HG03342 (cell line): ENCODE results near the gene FLRT1.
"Not testable (repeated sequence)": the region's sequence is repeated elsewhere in the genome, so short reads cannot be mapped to it uniquely, and the experiment has no call there.

Experiments used
- ATAC-seq: cut with Tn5 transposase; IDR thresholded peaks from one replicate; pipeline ENCODE4 v1.9.1; 2021; ENCODE audit warnings: mild to moderate bottlenecking, moderate library complexity; ENCODE audit not compliant: unreplicated experiment

FLRT1 gene

DNA sequence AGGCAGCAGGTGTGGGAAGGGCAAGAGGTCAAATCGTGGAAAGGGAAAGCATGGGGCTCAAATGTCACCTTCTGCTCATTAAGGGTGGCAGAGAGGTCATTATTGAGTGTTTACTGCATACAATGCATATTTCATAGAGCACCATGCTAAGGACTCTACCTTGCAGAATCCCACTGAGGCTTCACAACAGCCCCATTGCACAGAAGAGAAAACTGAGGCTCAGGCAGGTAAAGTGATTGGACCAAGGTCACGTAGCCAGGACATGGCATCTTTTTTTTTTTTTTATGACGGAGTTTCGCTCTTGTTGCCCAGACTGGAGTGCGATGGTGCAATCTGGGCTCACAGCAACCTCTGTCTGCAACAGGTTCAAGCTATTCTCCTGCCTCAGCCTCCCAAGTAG is 7.8 kb downstream of the FLRT1 start:
- ATAC-seq: no peak

DNA sequence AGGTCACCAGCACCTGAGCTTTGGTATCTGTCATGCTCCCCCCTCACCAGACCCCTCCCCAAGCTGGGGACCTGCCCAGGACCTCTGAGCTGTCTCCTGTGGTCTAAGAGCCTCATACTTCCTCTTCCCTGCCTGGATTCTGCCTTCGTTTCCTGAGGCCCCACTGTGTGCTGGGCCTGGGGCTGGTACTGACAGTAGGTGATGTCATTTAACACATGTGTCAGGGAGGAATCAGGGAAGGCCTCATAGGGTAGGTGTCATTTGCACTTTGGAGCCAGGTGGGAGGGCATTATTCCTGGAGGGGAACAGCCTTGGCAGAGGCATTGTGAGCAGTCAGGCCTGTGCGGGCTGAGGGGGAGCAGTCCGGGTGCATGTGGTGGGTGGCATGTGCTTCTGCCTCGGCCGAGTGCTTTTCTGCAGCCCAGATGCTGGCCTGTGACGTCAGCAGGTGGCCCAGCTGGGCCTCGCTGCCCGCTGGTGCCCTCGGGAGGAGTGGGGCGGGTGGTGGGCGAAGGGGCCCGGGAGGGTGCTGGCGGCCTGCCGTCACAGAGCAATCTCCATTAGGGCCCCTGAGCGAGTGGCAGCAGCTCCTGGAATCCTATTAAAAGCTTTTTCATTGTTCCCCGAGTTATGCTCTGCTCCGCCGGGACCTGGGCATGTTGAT is 9.1 kb downstream of the FLRT1 start:
- no peak for ATAC-seq

DNA sequence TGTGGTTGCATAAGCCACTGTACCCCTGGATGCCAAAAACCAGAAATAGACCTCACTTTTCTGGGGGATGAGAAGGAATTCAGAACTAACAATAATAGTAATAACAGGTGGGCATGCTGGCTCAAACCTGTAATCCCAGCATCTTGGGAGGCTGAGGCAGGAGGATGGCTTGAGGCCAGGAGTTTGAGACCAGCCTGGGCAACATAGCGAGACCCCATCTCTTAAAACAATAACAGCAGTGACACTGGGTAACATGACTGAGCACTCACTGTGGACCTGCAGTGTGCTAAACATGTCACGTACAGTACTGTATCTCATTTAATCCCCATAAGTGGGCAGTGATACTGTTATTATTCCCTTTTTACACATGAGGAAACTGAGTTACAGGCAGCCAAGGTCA is 10.0 kb downstream of the FLRT1 start:
- ATAC-seq: no peak

DNA sequence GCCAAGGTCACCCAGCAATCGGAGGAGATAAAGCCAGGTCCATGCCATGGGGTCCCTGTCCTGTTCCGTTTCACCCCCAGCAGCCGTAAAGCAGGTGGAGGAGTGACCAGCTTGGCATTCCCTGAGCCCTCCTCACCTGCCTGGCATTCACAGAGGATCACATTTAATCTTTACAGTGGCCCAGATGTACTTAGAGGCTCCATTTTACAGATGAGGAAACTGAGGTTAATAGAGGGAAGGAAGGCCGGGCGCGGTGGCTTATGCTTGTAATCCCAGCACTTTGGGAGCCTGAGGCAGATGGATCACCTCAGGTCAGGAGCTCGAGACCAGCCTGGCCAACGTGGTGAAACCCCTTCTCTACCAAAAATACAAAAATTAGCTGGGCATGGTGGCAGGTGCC is 11.6 kb downstream of the FLRT1 start:
- ATAC-seq: not testable (repeated sequence)

DNA sequence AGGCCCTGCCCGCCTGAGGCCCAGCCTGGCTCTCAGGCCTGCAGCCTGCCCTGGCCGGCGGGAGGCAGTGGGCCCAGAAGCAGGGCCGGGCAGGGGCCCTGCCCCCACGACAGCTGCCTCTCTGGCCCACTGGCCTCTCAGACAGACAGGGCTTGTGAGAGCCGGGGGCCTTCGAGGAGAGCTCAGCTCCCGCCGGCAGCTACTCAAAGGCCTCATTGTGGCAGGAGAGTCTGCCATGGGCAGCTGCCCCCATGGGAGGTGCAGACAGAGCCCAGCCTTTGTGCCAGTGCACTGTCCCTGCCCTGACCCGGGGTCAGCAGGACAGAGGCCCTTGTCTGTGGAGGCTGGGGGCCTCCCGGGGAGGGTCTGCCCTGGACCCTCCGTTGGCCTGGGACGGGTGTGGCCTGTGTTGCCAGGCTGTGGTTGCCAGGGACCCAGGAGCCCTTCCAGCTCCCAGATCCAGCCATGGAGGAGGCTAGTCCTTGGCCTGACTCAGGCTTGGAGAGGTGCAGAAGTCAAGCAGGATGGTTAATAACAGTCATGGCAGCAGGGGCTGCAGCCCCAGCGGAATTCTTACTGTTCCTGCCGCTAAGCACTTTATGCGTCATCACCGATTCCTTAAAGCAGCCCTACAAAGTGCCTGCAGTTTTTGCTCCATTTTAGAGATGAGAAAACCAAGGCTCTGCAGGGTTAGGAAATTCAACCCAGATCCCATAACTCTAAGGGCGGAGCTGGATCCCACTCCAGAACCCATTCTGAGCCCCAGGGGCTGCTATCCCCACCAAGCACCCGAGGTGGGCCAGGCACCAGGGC is 12.5 kb downstream of the FLRT1 start:
- no peak for ATAC-seq

DNA sequence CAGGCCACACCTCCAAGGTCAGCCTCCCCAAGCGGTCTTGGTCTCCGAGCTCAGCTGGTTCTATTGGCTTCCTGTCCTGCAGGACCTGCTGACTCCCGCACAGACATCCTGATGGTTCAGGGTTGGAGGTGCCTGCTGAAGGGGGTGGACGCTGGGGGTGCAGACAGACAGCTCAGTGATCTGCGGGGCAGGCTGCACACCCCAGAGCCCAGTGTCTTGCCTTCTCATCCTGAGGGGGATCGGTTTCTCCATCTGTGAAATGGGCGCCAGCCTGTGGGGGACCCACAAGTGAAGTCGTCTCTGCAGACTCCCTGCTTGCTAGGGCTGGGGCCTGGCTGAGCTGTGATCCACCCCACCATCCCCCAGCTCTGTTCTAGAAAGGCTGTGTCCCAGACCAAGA is 13.8 kb downstream of the FLRT1 start:
- no peak for ATAC-seq

DNA sequence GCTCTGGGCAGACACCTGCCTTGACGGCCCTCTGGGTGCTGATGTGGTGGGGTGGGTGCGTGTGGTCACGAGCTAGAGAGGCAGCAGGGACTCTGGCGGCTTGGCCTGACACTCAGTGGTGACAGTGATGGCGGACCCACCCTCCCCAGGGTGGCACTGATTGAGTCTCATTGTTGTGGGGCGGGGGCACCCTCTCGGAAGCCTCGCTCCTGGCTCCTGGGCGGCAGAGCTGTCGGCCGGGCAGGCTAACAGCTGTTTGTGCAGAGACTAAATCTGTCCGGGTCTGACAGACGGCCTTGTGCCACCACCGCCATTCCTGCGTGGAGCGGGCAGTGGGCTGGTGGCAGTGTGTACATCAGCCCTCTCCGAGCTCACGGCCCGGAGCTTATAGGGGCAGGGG is 15.6 kb downstream of the FLRT1 start:
- no peak for ATAC-seq

DNA sequence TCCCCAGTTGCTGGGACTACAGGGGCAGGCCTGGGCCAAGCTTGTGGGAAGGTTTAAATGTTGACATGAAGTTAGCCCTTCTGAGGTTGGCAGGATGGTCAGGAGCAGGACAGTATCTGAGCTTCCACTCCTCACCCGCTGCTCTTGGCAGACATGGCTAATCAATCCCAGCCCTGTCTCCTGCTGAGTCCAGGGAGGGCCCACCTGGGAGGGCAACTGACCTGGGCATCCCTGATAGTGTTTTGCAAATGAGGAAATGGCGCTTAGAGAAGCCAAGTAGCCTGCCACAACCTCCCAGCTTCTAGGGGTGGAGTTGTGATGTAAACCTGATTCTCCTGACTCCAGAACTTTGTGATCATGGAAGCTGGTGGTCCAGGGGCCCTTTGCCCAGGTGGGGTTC is 16.7 kb downstream of the FLRT1 start:
- ATAC-seq: no peak

DNA sequence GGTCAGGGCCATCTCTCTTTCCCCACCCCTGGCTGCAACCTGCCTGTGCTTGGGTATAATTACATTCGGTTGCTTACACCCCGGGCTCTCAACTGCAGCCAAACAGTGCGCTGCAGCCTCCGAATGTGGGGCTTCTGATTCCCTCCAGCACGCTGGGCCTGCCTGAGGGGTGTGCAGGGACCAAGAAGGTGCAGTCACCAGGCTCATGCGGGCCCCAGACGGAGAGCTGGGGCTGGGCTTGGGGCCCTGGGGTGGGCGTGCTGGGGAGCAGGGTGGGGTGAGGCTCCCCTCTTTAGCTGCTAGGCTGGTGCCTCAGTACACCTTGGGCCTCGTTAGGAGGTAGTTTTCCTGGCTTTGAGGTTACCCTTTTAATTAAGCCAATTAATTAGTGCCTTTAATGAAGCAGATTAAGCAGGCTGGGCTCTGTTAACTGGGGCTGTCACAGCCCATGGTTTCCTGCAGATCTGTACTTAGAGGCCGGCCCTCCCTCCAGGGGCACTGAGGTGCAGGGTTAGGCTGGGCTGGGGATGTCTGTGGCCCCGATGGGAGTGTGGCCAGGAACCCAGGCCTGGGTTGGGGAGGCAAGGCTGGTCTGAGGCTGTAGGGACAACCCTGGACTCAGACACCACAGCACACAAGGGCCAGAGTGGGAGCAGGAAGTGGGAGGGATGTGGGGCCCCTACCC is 17.3 kb downstream of the FLRT1 start:
- ATAC-seq: no peak

DNA sequence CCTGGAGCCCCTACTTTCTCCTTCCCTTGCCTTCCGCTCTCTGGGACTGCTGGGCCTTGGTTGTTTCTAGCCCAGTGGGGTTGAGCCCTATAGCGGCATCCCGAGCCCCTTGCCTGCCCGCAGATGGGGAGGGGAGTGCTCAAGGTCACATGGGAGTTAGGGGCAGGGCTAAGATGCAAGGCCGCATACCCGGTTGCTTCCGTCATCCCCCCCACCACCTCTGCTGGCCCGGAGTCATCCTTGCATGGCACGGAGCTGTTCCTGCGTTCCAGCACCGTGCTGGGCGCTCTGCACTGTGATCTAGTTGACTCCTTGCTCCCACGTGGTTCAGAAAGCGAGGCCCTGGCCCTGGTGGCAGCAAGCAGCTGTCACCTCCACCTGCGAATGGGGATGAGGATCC is 18.0 kb downstream of the FLRT1 start:
- ATAC-seq: no peak

DNA sequence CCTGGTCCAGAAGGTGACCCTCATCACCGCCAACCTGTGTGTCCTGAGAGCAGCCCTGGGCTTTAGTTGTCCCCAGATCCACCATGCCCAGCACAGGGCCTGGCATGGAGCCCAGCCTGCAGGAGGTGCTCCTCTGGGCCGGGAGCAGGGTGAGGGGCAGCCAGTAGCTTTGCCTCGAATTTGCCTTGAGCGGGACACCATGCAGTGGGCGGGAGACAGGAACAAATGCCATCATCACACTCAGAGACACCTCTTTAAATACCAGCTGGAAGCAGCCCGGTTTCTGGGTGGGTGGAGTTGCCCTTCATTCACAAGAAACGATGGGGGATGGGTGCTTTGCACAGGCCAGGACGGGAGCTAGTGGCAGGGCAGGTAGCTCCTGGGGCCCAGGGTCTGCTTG is 19.3 kb downstream of the FLRT1 start:
- no peak for ATAC-seq

DNA sequence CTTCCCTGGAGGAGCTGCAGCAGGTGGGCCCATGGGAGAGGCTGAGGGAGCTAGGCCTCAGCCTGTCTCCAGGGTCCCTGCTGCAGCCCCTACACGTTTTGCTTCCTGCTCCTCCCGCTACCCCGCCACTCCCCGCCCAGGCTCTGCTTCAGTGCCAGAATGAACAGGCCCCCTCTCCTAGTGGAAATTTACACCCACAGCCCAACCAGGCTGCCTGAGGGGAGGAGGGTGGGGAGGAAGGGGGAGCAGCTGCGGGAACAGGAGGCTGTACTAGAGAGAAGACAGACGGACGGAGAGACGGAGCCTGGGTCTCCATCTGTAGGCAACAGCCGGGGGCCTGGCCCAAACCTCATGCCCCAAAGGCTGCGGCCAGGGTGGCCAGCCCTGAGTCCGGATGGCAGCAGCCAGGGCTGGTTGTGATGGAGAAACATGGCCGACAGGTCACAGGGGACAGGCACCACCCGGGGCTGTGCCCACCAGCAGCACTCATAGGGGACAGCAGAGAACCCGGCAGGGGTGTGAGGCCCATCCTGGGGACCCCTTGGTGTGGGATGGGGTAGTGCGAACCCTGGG is 20.6 kb downstream of the FLRT1 start:
- ATAC-seq: no peak

DNA sequence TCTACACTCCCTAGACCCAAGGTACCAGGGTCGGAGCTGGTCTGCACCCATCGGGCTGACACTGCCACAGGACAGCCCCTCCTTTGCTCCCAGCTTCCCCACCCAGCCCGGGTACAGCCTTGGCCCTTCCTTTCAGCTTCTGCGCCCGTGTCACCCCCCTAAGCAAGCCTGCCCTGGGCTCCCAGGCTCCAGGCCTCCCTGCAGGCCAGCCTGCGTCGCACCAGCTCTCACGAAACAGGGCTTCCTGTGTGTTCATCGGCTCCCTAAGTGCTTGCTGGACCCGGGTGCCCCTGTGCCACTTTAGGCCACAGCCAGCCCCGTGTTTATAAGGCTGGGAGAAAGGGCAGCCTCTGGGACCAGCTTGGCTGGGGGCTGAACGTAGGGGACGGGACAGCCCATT is 21.1 kb downstream of the FLRT1 start:
- no peak for ATAC-seq

DNA sequence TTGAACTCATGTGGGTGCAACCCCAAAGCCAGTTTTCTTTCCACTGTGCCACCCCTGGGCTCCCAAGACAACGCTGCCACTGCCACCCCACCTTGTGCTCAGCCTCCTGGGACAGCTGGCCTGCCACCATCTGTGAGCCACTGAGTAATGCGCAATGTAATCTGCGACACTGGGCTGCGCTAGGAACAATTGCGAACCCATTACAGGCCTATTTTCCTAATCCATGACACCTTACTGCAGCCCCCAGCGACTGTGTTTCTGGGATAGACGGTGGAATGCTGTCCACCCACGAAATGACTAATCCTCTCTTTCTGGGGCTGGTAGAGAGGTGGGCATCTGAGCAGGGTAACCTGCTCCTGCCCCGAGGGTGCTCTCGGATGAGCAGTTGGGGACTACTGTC is 22.2 kb downstream of the FLRT1 start:
- no peak for ATAC-seq

DNA sequence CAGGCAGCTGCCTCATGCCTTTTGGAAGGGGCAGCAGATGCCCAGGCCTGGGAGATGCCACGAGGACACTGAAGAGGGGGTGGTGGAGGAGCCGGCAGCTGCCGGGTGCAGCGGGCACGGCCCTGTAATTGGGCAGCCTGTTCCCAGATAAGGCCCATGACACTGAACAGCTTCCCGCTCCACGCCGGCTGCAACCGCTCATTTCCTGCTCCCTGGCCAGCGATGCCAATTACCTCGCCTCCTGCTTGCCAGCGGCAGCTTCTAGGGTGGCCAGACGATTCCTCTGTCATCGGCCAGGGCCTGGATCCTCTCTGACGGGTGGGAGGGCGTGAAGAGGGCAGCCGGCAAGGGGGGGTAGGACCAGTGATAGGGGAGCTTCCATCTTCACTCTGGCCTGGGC is 22.8 kb downstream of the FLRT1 start:
- ATAC-seq: no peak

DNA sequence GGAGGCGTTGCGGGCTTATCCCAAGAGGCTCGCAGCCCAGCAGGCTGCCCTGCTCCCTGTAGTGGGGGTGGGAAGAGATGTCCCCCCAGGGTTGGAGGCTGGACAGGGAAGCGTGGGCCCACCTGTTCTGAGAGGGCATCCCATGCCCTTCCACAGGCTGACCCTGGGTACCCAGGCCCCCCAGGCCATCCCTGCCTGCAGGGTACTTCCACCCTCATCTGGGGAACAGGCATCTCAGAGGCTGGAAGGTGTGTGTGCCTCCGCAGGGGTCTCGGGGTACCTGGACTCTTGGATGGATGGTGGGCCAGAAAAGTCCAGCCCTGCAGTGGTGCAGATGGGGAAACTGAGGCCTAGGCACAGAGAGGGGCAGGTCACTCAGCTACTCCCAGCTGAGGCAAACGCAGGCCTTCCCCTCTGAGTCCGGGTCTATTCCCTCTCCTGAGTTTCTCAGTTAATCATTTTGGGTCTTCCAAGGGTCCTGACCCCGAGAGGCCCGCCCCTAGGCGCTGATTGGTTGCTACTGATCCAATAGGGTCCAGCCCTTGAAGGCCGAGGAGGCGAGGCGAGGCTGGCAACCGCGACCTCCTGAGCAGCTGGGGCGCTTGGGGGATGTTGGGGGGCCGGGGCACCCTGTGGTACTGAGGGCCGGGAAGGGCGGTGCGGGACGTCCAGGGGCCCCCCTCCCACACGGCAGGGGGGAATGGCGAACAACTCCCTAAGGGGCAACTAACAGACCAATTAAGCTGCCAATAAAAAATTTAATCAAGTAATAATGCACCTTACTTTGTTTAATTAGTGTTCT is 23.8 kb downstream of the FLRT1 start:
- ATAC-seq: no peak

DNA sequence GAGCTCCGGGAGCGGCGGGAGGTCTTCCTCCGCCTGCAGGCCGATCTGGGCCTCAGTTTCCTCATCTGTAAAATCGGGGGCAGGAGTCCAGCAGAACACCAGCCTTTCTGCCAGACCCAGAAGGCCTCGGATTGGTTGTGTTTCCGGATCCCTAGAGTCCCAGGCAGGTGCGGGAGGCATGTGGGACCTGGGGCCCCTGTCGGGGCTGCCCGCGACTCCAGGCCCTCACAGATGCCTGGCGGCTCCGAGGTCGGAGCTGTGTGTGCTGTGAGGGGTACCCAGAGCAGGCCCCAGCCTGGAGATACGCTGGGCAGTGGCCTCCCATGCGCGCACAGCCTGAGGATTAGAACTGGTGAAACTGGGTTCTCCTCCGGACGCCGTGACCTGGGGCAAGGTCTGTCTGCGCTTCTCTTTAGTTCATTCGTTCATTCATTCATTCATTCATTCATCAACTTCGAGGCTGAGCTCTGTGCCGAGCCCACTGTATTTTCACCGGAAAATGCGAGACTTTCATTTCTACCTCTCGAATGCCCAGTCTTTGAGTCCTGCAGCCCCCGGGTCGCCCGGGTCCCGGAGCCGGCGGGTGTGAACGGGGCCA is 24.6 kb downstream of the FLRT1 start:
- ATAC-seq: no peak

DNA sequence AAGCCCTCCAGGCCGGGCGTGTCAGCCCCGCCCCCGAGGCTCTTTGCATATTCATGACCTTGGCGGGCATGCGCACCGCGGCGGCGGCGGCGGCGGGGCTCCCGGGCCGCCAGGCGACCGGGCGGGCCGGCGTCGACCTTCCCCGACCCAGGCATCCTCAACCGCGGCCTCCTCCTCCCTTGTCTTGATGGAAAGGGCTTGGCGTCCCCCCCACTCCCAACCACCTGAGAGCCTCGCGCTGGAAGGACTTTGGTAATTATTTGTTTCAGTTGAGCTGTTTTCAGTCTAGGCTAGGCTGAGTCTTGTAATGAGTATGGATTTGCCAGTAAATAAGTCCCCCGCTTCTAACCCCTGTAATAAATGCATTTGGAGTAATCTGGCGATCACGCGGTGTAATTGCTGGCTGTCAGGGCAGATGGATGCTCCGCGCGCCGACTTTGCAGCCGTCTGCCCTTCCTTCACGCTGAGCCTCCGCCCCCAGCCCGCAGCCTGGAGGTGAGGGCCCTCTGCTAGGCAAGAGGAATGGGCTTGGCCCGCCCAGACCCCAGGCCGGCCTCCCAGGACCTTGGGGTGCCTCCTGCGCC is 25.2 kb downstream of the FLRT1 start:
- no peak for ATAC-seq

DNA sequence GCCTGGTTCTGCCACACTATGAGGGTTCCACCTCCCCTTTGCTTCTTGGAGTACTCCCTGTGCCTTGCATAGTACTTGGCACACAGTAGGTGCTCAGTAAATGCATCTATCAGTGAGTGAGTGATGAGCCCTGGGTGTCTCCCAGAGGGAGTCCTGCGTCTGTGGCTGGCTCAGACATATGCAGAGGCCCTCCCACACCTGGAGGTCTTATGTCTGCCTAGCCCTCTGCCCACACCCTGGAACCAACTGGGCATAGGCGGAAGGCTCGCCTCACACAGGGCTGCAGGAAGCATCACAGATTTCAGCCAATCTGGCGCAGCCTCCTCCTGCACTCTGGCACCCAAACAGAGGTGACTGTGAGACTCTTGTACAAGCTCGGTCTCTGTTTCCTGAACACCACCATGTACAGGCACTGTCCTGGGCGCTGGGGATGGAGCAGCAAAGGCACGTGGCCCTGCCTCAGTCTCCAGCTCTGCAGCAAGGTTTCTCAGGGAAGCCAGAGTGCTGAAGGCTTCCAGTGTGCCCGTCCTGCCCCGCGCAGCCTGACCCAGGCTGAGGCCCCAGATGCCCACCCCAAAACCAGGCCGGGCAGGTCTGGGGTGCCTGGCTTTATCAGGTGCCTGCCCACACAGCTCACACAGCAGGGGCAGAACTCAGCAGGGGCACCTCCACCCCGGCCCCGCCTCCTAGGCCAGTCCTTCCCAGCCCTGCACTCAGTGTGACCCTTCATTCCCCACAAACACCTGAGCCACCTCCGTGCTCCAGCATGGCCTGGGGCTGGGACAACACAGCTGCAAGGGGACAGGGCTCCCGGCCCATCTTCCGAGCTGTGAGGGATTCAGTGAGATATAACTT is 26.7 kb downstream of the FLRT1 start:
- ATAC-seq: no peak
